ENCODE measurements around the gene PPM1N.
"Not testable (repeated sequence)": the region's sequence is repeated elsewhere in the genome, so short reads cannot be mapped to it uniquely, and the experiment has no call there.

The PPM1N gene

DNA sequence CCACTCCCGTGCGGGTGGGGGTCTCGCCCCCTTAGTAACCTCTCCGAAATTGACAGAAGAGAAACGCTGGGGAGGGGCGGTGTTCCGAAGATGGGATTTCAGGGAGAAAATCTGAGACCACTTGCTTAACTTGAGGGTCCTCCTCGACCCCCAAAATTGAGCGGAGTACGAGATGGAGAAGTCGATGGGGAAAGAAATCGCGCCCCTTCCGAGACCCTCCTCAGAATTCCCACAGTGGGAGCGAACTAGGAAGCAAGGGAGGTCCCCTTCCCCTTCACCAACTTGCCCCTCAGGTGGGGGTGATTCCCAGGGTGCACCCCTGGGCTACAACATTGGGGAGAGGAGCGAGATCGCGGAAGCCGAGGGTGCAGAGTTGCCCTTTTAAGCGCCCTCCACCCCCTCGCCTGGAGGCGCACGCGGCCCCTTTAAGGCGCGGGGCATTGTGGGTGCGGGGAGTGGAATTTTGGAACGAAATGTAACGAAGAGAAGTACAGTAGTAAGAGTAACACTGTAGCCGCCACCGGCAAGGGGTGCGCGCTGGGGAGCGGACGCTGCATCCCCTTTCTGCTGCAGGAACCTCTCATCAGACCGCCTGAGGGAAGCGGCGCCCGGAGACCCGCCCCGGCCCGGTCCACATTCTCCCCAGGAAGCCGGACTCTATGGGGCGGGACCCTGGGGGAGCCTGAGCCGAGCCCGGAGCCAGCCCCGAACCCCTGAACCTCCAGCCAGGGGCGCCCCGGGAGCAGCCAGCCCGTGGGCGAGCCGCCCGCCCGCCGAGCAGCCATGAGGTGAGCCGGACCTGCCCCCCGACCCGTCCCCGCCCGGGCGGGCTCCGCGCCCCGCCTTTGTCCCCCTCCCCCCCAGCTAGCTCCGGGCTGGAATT, 9.0 kb downstream of the PPM1N start, which contains the start of gene VASP:
Gene VASP, plus strand, starts transcription at position 491 of the 883 bp plus-strand sequence. Its CDS starts 293 bp downstream, at position 784.
- in situ Hi-C loops (cut with HindIII; ENCODE audit: low sequenced_read_pairs): loop anchor here (5.0 kb wide), 2 partner anchors 40 to 50 kb away; partner anchors contain the start of gene FOSB

DNA sequence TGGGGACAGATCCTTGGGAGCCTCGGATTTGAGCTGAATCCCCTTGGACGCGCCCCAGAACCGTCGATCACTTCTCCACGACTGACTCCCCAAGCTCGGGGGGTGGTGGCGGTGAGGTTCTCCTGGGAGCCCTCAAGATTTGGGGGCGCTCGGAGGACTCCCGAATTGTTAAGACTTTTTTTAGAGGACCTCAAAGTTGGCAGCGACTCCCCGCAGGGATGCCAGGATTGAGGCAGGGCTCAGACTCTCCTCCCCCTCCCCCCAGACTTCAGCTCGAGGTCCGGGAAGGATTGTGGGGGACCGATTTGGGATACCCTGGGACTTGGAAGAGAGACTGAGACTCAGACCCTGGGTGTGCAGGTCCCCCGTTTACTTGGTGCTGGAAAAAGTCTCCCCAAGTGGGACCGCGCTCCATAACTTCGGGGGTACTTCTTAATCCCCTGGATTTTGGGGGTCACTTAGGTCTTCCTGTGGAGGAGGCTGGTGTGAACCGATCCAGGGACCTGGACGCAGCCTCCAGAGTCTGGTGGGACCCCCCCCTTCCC, 9.7 kb downstream of the PPM1N start:
- in situ Hi-C loops (cut with HindIII; ENCODE audit: low sequenced_read_pairs): loop anchor here (5.0 kb wide), 2 partner anchors 41 to 49 kb away; partner anchors contain the start of gene FOSB

DNA sequence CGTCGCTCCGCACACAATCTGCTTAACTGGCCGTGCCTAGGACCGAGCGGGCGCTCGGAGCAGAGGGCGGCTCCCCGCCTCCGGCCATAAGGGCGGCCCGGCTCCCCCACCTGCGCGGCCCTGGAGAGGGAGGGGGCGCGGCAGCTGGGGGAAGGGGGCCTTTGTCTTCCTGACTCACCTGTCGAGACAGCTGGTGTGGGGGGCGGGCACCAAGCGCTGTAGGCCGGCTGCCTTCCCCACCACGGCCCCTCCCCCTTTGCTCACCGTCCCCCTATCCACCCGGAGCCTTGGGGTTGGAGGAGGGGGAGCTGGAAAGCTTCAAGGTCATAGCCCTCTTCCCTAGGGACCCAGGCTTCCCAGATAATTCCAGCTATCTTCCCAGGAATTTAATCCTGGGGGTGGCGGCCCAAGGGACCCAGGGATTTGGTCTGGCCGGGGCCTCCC, 10.2 kb downstream of the PPM1N start:
- in situ Hi-C loops (cut with HindIII; ENCODE audit: low sequenced_read_pairs): loop anchor here (5.0 kb wide), 2 partner anchors 41 to 49 kb away; partner anchors contain the start of gene FOSB

DNA sequence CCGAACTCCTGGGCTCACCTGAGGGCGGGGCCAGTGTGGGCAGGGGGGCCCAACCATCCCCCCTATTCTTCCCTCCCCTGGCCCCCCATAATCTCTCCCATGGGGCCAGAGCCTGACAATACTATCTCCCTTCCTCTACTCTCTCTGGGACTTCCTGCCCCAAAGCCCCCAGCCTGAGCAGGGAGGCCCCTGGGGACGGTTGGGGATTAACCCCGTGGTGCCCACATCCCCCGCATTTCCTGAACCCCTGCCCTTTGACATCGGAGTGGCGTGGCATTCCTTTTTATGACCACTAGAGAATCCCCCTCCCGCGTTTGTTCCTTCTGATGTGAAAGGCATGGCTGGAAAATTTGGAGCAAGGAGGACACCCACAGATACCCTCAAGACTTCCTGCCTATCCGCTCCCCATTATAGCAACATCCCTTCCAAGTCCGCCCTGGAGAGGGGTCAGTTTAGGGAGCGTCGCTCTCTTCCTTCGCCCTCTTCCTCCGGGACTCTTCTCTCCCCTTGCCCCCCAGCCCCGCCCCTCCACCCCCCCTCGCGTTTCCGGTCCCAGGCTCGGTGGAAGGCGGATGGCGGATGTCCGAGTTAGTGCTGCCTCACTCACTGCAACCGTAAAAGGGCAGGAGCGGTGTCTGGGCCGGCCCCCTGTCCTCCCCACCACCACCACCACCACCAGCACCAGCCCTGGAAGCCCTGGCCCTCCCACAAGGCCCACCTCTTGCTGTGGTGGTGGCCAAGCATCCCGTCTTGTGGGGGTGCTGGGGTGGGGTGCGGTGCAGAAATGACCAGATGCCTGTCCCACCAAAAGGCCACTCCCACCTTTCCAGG, 10.8 kb downstream of the PPM1N start:
- in situ Hi-C loops (cut with HindIII; ENCODE audit: low sequenced_read_pairs): loop anchor here (5.0 kb wide), 2 partner anchors 42 to 48 kb away; partner anchors contain the start of gene FOSB

DNA sequence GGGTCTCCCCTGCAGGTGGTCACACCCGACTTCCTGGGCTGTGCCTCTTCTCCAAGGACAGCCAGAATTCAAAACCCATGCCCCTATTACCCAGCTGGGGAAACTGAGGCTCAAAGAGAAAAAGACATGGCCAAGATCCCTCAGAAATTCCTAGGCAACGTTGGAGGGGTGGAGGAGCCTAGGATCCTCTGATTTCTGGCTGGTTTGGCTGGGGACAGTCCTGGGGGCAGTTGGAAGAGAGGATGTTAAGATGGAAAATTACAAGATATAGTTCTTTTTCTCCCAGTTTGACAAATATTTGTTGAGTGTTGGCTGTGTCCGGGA, 11.4 kb downstream of the PPM1N start:
- in situ Hi-C loops (cut with HindIII; ENCODE audit: low sequenced_read_pairs): loop anchor here (5.0 kb wide), 2 partner anchors 42 to 48 kb away; partner anchors contain the start of gene FOSB

DNA sequence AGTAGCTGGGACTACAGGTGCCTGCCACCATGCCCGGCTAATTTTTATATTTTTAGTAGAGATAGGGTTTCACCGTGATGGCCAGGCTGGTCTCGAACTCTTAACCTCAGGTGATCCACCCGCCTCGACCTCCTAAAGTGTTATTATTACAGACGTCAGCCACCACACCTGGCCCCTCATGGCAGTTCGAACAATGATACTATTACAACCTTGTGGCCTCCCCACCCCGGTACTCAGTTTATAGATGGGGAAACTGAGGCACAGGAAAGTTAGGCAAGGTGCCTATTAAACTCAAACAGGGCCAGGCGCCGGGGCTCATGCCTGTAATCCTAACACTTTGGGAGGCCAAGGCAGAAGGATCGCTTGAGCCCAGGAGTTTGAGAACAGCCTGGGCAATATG, 12.1 kb downstream of the PPM1N start:
- in situ Hi-C loops (cut with HindIII; ENCODE audit: low sequenced_read_pairs): not testable (repeated sequence)

DNA sequence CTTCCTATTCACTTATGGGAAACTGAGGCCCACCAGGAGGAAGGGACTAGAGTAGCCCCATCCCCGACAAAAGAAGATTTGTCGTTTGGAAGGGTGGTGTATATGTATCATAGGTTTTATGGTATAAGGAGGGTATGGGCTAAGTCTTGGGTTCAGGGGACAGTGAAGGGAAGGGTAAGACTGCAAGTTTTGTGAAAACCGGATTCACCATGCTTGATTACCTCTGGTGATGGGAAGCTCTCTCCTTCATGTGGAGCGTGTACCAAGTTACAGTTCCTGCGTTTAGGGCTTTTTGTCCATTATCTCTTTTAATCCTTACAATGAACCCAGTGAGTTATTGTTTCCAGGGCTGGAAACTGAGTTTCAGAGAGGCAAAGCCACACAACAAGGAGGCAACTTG, 12.8 kb downstream of the PPM1N start:
- in situ Hi-C loops (cut with HindIII; ENCODE audit: low sequenced_read_pairs): no loop called here

DNA sequence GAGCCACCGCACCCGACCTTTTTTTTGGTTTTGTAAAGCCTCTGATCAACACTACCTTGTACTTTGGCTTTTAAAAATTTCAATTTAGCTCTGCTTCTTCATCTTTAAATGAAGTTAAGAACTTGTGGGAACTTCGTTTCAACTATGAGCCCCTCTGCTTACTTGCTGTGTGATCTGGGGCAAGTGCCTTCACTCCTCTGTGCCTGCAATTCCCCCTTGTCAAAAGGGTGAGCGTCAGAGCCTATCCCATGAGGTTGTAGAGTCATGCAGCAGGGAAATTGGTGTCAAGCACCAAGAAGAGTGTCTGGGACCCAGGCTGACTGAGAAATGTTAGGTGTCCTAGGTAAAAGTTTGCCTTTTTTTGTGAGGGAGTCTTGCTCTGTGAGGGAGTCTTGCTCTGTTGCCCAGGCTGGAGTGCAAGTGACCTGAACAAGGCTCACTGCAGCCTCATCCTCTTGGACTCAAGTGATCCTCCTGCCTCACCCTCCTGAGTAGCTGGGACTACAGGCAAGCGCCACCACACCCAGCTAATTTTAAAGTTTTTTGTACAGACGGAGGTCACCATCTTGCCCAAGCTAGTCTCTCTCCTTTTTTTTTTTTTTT, 14.7 kb downstream of the PPM1N start:
- in situ Hi-C loops (cut with HindIII; ENCODE audit: low sequenced_read_pairs): no loop called here

DNA sequence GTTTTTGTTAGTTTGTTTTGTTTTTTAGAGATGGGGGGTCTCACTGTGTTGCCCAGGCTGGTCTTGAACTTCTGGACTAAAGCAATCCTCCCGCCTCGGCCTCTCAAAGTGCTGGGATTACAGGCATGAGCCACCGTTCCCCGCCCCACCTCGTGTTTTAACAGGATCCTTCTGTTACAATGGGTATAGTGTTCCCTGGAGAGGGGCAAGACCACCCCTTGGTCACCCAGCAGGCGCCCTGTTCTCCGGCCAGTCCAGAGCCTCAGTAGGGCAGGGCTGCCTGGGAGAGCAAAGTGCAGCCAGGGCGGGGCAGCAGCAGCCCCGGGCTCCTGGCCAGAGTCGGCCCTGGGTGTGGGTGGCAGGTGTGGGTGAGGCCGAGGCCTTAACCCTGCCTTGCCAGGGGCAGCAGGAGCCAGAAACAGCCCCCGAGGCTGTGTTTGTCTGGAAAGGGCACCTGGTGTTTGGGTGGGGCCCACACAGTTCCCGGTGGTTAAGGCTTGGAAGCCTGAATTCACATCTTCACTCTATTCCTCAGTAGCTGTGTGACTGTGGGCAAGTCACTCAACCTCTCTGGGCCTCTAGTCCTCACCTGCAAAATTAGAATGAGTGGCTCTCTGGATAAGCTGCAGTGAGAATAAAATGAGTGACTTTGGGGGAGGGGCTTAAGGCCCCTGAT, 16.3 kb downstream of the PPM1N start:
- in situ Hi-C loops (cut with HindIII; ENCODE audit: low sequenced_read_pairs): no loop called here

DNA sequence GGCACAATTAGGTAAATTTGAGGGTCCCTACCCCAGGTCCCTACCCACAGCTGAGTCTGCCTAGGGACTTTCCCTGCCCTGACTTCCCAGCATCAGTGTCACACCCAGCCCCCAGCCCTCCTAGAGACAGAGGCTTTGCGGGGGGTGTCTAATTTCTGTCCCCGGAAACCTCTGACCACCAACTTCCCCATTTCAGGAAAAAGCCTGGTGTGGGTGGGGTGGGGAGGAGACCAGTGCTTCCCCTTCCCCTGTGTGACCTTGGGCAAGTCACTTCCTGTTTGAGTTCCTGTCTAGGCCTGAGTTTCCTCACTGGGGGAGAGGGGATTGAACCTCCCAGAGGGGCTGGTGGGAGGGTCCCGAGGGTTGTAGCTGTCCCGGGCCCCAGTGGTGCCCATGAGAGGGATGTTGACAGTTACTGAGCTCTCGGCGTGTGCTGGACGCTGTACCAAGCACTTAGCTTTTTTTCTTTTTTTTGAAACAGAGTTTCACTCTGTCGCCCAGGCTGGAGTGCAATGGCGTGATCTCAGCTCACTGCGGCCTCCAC, 16.9 kb downstream of the PPM1N start:
- in situ Hi-C loops (cut with HindIII; ENCODE audit: low sequenced_read_pairs): no loop called here

DNA sequence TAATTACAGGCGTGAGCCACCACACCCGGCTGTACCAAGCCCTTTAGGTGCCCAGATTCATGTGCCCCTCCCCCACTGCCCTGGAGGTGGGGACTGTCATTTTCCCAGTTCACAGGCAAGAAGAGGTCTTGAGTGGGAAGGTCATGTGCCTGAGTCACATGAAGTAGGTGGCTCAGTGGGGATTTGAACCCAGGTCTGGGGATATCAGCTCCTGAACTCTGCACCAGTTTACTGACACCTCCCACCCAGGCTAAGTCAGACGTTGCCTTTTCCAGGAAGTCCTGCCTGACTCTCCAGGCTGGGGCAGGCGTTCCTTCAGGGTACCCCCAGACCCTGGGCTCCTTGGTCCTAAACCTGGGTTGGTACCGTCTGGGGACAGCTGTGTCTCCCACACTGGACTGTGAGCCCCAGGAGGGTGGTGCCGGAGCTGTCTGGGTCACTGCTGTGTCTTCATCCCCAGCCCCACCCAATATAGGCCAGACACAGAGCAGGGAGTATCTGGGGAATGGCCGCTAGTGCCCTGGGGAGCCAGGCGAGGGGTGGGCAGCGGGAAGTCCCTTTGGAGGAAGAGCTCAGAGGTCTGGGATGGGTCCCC, 17.7 kb downstream of the PPM1N start:
- in situ Hi-C loops (cut with HindIII; ENCODE audit: low sequenced_read_pairs): no loop called here

DNA sequence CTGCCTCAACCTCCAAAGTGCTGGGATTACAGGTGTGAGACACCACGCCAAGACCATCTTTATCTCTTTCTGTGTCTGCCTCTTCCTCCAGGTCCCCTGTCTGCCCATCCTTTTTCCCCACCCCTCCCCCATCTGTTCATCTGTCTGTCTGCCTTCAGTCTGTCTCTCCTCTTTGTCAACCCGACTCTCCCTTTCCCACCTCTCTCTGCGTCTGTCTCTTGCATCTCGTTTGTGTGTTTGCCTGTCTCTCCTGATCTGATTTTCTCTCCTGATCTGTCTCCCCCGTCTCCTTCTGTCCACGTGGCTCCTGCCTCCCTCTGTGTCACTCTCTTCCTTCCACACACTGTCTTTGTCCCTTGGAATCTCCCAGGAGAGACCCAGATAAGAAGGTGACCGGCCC, 19.0 kb downstream of the PPM1N start:
- in situ Hi-C loops (cut with HindIII; ENCODE audit: low sequenced_read_pairs): no loop called here

DNA sequence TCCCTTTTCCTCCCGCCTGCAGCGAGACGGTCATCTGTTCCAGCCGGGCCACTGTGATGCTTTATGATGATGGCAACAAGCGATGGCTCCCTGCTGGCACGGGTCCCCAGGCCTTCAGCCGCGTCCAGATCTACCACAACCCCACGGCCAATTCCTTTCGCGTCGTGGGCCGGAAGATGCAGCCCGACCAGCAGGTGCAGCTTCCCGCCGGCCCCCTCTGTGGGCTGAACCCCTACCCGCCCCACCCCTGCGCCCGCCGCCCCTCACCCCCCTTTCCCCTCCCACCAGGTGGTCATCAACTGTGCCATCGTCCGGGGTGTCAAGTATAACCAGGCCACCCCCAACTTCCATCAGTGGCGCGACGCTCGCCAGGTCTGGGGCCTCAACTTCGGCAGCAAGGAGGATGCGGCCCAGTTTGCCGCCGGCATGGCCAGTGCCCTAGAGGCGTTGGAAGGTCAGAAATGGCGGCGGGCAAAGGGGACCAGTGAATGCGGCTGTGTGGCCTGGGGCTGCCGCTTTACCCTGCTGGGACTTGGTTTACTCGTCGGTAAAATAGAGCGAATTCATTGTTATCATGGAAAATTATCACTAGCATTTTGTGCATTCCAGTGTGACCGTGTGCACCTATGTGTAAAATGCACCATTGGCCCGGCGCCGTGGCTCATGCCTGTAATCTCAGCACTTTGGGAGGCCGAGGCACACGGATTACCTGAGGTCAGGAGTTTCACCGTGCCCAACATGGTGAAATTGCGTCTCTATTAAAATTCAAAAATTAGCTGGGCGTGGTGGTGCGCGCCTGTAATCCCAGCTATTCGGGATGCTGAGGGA, 19.6 kb downstream of the PPM1N start:
- in situ Hi-C loops (cut with HindIII; ENCODE audit: low sequenced_read_pairs): no loop called here

DNA sequence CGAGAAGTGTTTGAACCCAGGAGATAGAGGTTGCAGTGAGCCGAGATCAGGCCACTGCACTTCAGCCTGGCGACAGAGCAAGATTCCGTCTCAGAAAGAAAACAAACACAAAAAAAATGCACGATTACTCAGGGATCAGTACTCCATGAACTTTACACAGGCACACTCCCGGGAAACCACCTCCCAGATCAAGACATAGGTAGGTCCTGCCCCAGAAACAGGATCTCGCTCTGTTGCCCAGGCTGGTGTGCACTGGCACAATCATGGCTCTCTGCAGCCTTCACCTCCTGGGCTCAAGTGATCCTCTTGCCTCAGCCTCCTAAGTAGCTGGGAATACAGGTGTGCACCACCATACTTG, 20.2 kb downstream of the PPM1N start:
- in situ Hi-C loops (cut with HindIII; ENCODE audit: low sequenced_read_pairs): no loop called here

DNA sequence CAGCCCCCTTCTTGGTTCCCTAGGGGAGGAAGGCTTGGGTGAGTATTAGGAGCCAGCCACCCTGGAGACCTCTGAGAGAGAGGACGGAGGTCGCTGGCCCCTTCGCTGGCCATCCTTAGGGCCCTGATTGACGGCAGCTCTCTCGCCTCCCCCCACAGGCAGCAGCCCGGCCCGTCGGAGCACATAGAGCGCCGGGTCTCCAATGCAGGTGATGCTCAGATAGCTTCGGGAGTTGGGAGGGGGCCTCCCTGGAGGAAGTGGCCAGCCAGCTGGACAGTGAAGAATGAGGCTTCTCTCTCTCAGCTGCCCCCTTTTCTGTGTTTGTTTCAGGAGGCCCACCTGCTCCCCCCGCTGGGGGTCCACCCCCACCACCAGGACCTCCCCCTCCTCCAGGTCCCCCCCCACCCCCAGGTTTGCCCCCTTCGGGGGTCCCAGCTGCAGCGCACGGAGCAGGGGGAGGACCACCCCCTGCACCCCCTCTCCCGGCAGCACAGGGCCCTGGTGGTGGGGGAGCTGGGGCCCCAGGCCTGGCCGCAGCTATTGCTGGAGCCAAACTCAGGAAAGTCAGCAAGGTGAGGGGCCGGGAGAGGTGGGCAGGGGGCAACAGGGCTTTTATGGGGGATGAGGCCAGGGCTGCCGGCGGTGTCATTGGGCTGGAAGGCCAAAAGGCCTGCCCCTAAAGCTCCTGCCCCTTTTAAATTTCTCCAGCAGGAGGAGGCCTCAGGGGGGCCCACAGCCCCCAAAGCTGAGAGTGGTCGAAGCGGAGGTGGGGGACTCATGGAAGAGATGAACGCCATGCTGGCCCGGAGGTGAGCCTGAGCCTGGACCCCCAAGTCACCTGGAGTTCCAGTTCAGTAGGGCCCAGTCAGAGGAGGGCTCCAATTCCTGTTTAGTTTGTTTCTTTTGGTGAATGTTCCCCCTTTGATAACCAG, 24.0 kb downstream of the PPM1N start:
- in situ Hi-C loops (cut with HindIII; ENCODE audit: low sequenced_read_pairs): no loop called here

DNA sequence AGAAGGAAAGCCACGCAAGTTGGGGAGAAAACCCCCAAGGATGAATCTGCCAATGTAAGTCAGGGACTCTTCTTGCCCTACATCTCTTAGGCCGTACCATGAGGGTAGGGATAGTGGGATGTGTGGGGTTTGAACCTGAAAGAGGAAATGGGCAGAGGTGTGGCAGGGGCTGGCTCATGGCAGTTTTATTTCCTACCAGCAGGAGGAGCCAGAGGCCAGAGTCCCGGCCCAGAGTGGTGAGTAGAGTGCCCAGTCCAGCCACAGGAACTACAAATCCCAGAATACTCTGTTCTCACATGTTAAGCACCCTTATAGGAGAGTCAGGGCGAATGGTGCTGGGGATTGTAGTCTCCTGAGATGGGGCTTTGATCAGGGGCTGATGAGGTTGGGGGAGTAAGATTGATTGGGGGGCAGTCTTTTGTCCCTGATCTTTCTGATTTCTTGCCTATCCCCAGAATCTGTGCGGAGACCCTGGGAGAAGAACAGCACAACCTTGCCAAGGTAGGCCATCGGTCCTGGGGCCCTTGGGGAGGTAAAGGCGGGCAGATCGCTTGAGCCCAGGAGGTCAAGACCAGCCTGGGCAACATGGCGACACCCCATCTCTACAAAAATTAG, 25.5 kb downstream of the PPM1N start:
- in situ Hi-C loops (cut with HindIII; ENCODE audit: low sequenced_read_pairs): no loop called here

DNA sequence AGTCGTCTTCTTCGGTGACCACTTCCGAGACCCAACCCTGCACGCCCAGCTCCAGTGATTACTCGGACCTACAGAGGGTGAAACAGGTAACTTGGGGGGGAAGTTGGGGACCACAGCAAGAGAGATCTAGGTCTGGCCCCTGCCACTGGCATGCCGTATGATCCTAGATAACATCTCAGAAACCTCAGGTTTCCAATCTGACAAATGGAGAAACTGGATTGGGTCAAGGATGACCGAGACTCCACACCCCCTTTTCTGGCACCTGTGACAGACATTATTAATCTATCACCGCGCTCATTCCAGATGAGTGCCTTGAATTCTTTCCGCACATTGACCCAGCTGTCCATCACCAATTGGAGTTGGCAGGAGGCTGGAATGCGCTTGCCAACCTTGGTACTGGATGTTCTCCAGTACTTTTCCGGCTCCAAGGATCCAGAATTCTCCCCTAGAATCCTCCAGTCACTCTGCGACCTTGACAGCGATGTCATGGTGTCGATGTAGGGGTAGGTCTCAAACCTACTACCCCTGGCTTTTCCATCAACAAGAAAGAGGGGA, 26.4 kb downstream of the PPM1N start:
- in situ Hi-C loops (cut with HindIII; ENCODE audit: low sequenced_read_pairs): no loop called here

All from endothelial cell of hepatic sinusoid (primary cell).